ENCODE data around the gene S100A5.

S100A5 gene

DNA sequence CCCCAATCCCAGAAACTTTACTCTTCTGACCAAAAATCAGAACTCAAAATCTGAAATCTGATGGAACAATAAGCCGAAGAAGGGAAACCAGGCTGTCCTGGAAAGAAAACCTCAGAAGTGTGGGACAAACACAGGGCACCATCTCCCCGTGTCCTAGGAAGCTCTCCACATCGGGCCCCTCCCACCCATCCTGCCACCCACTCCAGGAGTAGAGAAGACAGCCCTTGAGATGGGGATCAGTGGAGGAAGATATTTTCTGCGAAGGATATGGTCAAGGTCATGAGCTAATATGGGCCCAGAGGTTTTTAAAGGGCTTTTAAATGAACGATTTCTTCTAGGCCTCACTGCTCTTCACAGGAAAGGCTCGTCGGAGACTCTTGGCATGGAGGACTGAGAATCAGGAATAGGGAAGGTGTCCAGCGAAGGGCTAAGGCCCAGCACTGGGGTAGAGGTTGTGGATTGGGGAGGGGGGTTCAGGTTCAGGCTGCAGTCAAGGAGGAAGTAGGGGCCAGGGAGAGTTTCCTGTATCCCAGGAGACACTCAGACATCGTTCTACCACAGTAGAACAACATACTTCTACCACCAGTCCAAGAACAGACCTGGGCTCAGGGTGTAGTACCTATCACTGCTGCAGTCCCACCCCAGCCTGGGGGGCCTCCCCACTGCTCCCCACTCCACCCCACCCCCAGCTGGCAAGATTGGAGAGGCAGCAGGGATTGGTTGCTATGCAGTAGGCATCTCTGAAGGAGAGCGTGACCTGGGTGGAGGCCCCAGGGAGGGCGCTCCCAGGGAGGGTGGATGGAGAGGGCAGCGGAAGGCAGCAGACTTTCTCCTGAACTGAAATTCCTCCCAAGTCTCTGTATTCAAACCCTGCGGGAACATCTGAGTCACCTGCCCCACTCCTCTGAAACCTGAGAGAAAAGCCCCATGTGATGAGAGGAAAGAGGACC lies 1.2 kb upstream of the S100A5 start:
- H3K4me3 ChIP-seq (ENCODE audit: low read depth in 1 of 2, low read length in 2 of 2): no peak overlapping the region
- H3K9me3 ChIP-seq (ENCODE audit: control insufficient read depth in 1 of 2, low read length in 2 of 2): no peaks in the 10 kb centered on the region
- no peak overlapping the region for H3K27ac ChIP-seq (ENCODE audit: low read depth, low read length)
- no peaks in the 10 kb centered on the region for H3K27me3 ChIP-seq (ENCODE audit: control insufficient read depth in 1 of 2, insufficient read depth in 2 of 2, low read length in 2 of 2)
- H3K36me3 ChIP-seq (ENCODE audit: control insufficient read depth in 1 of 2, insufficient read depth in 2 of 2, low read length in 2 of 2): no peaks in the 10 kb centered on the region
- H3K4me1 ChIP-seq (ENCODE audit: control insufficient read depth in 1 of 2, insufficient read depth in 2 of 2, low read length in 2 of 2): peaks cover 60 to 65% of the 10 kb centered on the region in 2 donors
- H3K9ac ChIP-seq (ENCODE audit: low read depth in 1 of 2, low read length in 2 of 2): no peak overlapping the region

DNA sequence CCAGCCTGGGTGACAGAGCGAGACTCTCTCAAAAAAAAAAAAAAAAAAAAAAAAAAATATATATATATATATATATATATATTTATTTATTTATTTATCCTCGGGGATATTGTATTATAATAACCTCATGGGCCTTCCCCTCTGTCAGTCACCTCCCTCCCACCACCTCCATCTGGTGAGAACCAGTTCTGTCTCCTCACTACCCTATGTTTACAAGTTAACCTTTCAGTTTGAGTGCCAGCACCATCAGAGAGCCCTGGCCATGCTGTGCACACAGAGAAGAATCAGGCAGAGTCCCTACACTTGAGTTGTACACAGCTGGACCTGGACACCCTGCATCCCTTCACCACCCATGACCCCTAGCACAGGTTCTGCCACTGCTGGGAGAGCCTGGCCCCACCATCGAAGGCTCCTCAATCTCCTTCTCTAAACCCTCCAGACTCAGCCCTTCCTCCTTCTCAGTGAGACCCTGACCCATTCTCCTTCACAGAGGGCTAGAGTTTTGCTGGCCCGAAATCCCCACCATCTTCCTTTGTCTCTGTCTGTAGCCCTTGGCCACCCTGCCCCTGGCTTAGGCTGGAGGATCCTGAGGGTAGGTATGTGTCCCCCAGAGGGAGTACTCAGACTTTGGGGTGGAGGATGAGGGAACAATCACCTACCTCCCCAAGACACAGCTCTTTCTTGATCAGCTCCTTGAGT lies 1.2 kb downstream of the S100A5 start:
- H3K36me3 ChIP-seq (ENCODE audit: control insufficient read depth in 1 of 2, insufficient read depth in 2 of 2, low read length in 2 of 2): no peaks in the 10 kb centered on the region
- peaks cover 61 to 63% of the 10 kb centered on the region in 2 donors for H3K4me1 ChIP-seq (ENCODE audit: control insufficient read depth in 1 of 2, insufficient read depth in 2 of 2, low read length in 2 of 2)
- H3K27me3 ChIP-seq (ENCODE audit: control insufficient read depth in 1 of 2, insufficient read depth in 2 of 2, low read length in 2 of 2): no peaks in the 10 kb centered on the region
- H3K9me3 ChIP-seq (ENCODE audit: control insufficient read depth in 1 of 2, low read length in 2 of 2): no peaks in the 10 kb centered on the region
- no peak overlapping the region for H3K9ac ChIP-seq (ENCODE audit: low read depth in 1 of 2, low read length in 2 of 2)
- H3K4me3 ChIP-seq (ENCODE audit: low read depth in 1 of 2, low read length in 2 of 2): no peak overlapping the region
- H3K27ac ChIP-seq (ENCODE audit: low read depth, low read length): no peak overlapping the region

DNA sequence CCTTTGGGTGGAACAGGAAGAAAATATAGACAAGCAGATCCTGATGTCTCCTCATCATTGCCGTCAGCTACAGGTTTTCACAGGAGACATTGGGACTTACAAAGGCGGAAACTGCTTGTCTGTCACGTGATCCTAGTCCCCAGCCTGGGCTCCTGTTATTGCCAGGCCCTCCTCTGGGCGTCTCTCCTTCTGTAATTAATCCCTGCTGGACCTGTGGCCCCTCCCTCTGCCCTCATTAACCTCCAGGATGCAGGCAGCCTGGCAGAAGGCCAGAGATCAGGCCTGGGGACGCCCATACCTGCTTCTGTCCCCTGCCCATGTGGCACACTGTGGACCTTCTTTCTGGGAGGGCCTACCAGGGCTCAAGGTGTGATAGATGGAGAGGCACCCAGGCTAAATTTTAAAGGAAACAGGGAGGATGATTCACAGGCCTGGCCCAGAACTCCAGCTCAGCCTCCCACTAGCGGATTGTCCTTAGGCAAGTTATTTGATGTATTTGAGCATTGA lies 2.4 kb downstream of the S100A5 start:
- H3K27ac ChIP-seq (ENCODE audit: low read depth, low read length): peak overlapping the region; percentile 71

DNA sequence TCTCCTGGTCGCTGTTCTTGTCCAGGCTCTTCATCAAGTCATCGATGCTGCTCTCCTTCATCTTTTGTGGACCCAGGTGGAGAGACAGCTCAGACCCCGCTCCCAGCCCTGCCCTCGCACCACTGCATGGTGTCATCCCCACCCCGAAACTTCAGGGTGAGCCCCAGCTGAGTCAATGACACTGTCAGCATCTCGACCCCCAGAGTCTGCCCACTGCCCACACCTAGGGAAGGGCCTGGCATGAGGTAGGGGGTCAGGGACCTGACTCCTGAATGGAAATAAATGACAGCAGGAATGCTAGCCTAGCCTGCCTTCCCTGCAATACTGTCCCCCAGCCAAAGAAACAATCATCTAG lies 3.4 kb downstream of the S100A5 start:
- Histone ChIP-seq H3K27ac (ENCODE audit: low read depth, low read length) (no peak overlapping the region), H3K4me3 (ENCODE audit: low read depth in 1 of 2, low read length in 2 of 2) (no peak overlapping the region), H3K4me1 (ENCODE audit: control insufficient read depth in 1 of 2, insufficient read depth in 2 of 2, low read length in 2 of 2) (peaks cover 63 to 68% of the 10 kb centered on the region in 2 donors), H3K9me3 (ENCODE audit: control insufficient read depth in 1 of 2, low read length in 2 of 2) (no peaks in the 10 kb centered on the region), H3K27me3 (ENCODE audit: control insufficient read depth in 1 of 2, insufficient read depth in 2 of 2, low read length in 2 of 2) (no peaks in the 10 kb centered on the region), H3K9ac (ENCODE audit: low read depth in 1 of 2, low read length in 2 of 2) (no peak overlapping the region), H3K36me3 (ENCODE audit: control insufficient read depth in 1 of 2, insufficient read depth in 2 of 2, low read length in 2 of 2) (no peaks in the 10 kb centered on the region)

More for the DNA sequence above, 2.4 kb downstream of the S100A5 start:
- H3K27me3 ChIP-seq (ENCODE audit: control insufficient read depth in 1 of 2, insufficient read depth in 2 of 2, low read length in 2 of 2): no peaks in the 10 kb centered on the region
- H3K4me1 ChIP-seq (ENCODE audit: control insufficient read depth in 1 of 2, insufficient read depth in 2 of 2, low read length in 2 of 2): peaks cover 61 to 63% of the 10 kb centered on the region in 2 donors
- H3K9ac ChIP-seq (ENCODE audit: low read depth in 1 of 2, low read length in 2 of 2): peak overlapping the region; percentile 34 to 67
- H3K4me3 ChIP-seq (ENCODE audit: low read depth in 1 of 2, low read length in 2 of 2): no peak overlapping the region
- no peaks in the 10 kb centered on the region for H3K36me3 ChIP-seq (ENCODE audit: control insufficient read depth in 1 of 2, insufficient read depth in 2 of 2, low read length in 2 of 2)
- no peaks in the 10 kb centered on the region for H3K9me3 ChIP-seq (ENCODE audit: control insufficient read depth in 1 of 2, low read length in 2 of 2)

DNA sequence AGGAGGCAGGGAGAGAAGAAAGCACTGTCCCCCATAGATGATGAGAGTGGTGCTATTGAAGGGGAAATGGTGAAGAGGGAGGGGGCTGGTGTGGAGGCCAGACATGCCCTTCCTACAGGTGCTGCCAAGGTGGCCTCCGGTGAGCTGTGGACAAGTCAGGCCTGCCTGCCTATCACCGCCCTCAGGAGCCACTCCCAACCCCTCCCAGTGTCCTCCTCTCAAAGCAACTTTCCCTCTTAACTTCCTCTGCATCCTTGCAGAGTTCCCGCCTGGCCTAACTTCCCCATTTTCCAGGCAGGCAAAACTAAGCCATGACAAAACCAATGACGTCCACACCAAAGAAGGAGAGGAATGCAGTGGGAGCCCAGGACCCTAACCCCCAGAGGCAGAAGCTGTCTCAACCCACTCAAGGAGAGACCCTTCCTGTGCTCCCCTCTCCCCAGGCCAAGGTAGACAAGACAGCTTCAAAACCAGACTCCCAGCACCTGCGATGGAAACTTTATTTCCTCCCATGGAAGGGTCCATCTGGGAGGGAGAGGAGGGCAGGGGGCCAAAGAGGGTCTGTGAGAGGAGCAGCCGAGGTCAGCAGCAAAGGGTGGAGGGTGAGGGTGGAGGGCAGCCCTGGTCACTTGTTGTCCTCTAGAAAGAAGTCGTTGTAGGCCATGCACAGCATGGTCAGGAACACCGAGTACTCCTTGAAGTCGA lies 3.9 kb downstream of the S100A5 start:
- Histone ChIP-seq H3K9ac (ENCODE audit: low read depth in 1 of 2, low read length in 2 of 2) (peak overlapping the region; percentile 95 to 98), H3K4me1 (ENCODE audit: control insufficient read depth in 1 of 2, insufficient read depth in 2 of 2, low read length in 2 of 2) (peaks cover 68 to 72% of the 10 kb centered on the region in 2 donors), H3K27ac (ENCODE audit: low read depth, low read length) (peak overlapping the region; percentile 95), H3K27me3 (ENCODE audit: control insufficient read depth in 1 of 2, insufficient read depth in 2 of 2, low read length in 2 of 2) (no peaks in the 10 kb centered on the region), H3K4me3 (ENCODE audit: low read depth in 1 of 2, low read length in 2 of 2) (peak overlapping the region; percentile 77 to 85), H3K9me3 (ENCODE audit: control insufficient read depth in 1 of 2, low read length in 2 of 2) (no peaks in the 10 kb centered on the region), H3K36me3 (ENCODE audit: control insufficient read depth in 1 of 2, insufficient read depth in 2 of 2, low read length in 2 of 2) (no peaks in the 10 kb centered on the region)

DNA sequence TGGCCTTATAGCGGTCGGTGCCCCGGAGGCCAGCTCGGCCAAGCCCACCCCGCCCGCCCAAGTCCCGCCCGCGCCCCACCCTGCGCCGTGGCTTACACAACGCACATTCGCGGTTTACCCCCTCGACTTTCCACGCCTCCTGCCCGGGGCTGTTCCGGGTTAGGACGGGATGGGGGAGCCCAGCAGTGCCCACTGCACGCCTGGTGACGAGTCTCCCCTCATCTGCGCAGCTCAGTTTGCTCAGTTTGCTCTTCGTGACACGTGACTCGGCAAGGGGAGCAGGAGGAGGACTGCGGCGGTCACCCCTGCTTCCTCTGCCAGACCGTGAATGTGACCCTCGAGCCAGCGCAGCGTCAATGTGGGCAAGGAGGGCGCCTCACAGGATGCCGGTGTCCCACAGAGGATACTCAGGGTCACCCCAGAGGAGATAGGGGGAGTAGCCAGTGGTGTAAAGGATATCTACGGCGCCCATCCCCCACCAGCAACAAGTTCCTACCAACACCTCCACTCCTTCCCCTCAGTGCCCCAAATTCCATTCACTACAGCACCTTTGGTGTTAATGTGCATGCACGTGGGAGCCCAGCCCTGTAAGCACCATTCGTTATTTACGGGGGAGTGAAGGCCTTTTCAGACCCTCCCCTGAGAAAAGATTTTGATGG lies 4.6 kb downstream of the S100A5 start:
- H3K4me1 ChIP-seq (ENCODE audit: control insufficient read depth in 1 of 2, insufficient read depth in 2 of 2, low read length in 2 of 2): peaks cover 68 to 75% of the 10 kb centered on the region in 2 donors
- peak overlapping the region; percentile 95 to 98 for H3K9ac ChIP-seq (ENCODE audit: low read depth in 1 of 2, low read length in 2 of 2)
- peak overlapping the region; percentile 77 to 85 for H3K4me3 ChIP-seq (ENCODE audit: low read depth in 1 of 2, low read length in 2 of 2)
- H3K27ac ChIP-seq (ENCODE audit: low read depth, low read length): peak overlapping the region; percentile 95
- H3K36me3 ChIP-seq (ENCODE audit: control insufficient read depth in 1 of 2, insufficient read depth in 2 of 2, low read length in 2 of 2): no peaks in the 10 kb centered on the region
- H3K9me3 ChIP-seq (ENCODE audit: control insufficient read depth in 1 of 2, low read length in 2 of 2): no peaks in the 10 kb centered on the region
- no peaks in the 10 kb centered on the region for H3K27me3 ChIP-seq (ENCODE audit: control insufficient read depth in 1 of 2, insufficient read depth in 2 of 2, low read length in 2 of 2)

DNA sequence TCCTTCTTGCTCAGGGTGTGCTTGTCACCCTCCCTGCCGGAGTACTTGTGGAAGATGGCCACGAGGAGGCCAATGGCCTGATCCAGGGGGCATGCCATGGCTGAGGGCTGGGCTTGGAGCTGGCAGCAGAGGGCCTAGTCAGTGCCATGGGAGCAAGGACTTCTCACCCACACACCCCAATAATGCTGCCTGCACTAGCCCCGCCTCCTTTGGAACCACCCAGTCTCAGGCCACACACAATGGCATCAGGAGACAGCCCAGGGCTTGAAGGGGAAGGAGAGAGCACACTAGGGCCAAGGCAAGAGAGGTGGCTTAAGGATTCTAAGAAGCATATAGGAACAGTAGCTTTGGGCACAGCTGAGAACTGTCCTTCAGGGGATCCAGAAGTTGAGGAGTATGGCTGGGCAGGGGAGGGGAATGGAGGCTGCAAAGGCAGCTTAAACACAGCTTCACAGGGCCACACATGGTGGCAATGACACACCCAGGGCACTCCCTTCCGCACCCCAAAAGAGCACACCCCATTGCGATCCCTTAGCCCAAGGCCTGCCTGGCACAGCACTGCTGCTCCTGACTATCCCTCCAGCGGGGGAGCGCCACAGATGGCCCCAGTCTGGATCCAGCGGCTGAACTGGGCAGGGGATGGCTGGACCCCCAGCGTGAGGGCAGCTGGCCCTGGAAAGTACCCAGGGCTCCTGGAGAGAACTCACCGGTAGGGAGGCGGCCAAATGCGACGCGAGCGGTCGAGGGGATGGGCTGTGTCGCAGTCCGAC lies 5.3 kb downstream of the S100A5 start, which contains the start of gene S100A6:
TSS of gene S100A6 (minus strand) at position 750 of the 770 bp plus-strand sequence. CDS start at position 98, 652 bp downstream.
- no peaks in the 10 kb centered on the region for H3K9me3 ChIP-seq (ENCODE audit: control insufficient read depth in 1 of 2, low read length in 2 of 2)
- H3K27ac ChIP-seq (ENCODE audit: low read depth, low read length): peak within 1 kb of the TSS; percentile 95
- no peaks in the 10 kb centered on the region for H3K27me3 ChIP-seq (ENCODE audit: control insufficient read depth in 1 of 2, insufficient read depth in 2 of 2, low read length in 2 of 2)
- H3K36me3 ChIP-seq (ENCODE audit: control insufficient read depth in 1 of 2, insufficient read depth in 2 of 2, low read length in 2 of 2): no peaks in the 10 kb centered on the region
- H3K4me1 ChIP-seq (ENCODE audit: control insufficient read depth in 1 of 2, insufficient read depth in 2 of 2, low read length in 2 of 2): peaks cover 61 to 68% of the 10 kb centered on the region in 2 donors
- H3K9ac ChIP-seq (ENCODE audit: low read depth in 1 of 2, low read length in 2 of 2): peak within 1 kb of the TSS; percentile 95 to 98
- H3K4me3 ChIP-seq (ENCODE audit: low read depth in 1 of 2, low read length in 2 of 2): peak within 1 kb of the TSS; percentile 77 to 85

DNA sequence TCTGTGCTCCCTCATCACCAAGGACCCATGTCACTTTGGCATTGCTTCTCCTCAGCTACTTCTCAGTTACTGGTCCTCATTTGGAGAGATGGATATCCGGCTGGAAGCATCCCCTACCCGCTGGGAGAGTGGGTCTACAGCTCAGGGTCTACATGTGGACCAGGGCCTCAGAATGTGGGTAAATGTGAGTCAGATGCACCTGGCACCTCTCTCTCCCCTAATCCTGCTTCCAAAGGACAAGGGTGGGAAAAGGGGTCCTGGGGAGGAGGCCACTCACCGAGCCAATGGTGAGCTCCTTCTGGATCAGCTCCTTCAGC lies 5.9 kb downstream of the S100A5 start:
- H3K27ac ChIP-seq (ENCODE audit: low read depth, low read length): peak overlapping the region; percentile 95
- H3K4me1 ChIP-seq (ENCODE audit: control insufficient read depth in 1 of 2, insufficient read depth in 2 of 2, low read length in 2 of 2): peaks cover 55 to 62% of the 10 kb centered on the region in 2 donors
- peak overlapping the region; percentile 77 to 85 for H3K4me3 ChIP-seq (ENCODE audit: low read depth in 1 of 2, low read length in 2 of 2)
- H3K9ac ChIP-seq (ENCODE audit: low read depth in 1 of 2, low read length in 2 of 2): peak overlapping the region; percentile 95 to 98
- no peaks in the 10 kb centered on the region for H3K36me3 ChIP-seq (ENCODE audit: control insufficient read depth in 1 of 2, insufficient read depth in 2 of 2, low read length in 2 of 2)
- no peaks in the 10 kb centered on the region for H3K9me3 ChIP-seq (ENCODE audit: control insufficient read depth in 1 of 2, low read length in 2 of 2)
- no peaks in the 10 kb centered on the region for H3K27me3 ChIP-seq (ENCODE audit: control insufficient read depth in 1 of 2, insufficient read depth in 2 of 2, low read length in 2 of 2)

Data from duodenal mucosa (tissue), 2 donors.